Measurements from ENCODE around the gene CLN3.
A peak's percentile ranks its signal among the peaks of the same experiment; 100 is the strongest.

Gene CLN3

GRCh38 chr16:28491970-28492474 is at the start of gene CLN3:
Gene CLN3 (minus strand): TSS chr16:28492074. CDS start chr16:28491759, 315 bp downstream.
- no peak for TF ChIP-seq CTCF (IDR thresholded peaks at IDR 0.05; ENCODE audit: extremely low read depth, missing control alignments)

GRCh38 chr16:28540346-28540745 is 48.5 kb upstream of the CLN3 start:
- no peak for TF ChIP-seq CTCF (IDR thresholded peaks at IDR 0.05; ENCODE audit: extremely low read depth, missing control alignments)
- no peak for DNase-seq (ENCODE audit: low spot score)

More at GRCh38 chr16:28491970-28492474, at the start of gene CLN3:
- DNase-seq (ENCODE audit: low spot score), result peak; percentile 89

- DNase-seq (ENCODE audit: low spot score), result no peak
- no peak for TF ChIP-seq CTCF (IDR thresholded peaks at IDR 0.05; ENCODE audit: extremely low read depth, missing control alignments)
Measured at GRCh38 chr16:28538733-28539596, 47.1 kb upstream of the CLN3 start, which contains the start of gene NUPR1. Gene NUPR1 (minus strand): TSS chr16:28538974. CDS start chr16:28538907, 67 bp downstream.

- no peak for TF ChIP-seq CTCF (IDR thresholded peaks at IDR 0.05; ENCODE audit: extremely low read depth, missing control alignments)
- no peak for DNase-seq (ENCODE audit: low spot score)
Measured at GRCh38 chr16:28537964-28538732, 46.3 kb upstream of the CLN3 start.

GRCh38 chr16:28537076-28537475 is 45.2 kb upstream of the CLN3 start:
- DNase-seq (ENCODE audit: low spot score), result no peak

GRCh38 chr16:28534542-28535373 is 42.9 kb upstream of the CLN3 start:
- TF ChIP-seq CTCF (IDR thresholded peaks at IDR 0.05; ENCODE audit: extremely low read depth, missing control alignments), result no peak
- DNase-seq (ENCODE audit: low spot score), result no peak

More at GRCh38 chr16:28537076-28537475, 45.2 kb upstream of the CLN3 start:
- no peak for TF ChIP-seq CTCF (IDR thresholded peaks at IDR 0.05; ENCODE audit: extremely low read depth, missing control alignments)

Measured in GM20000 (cell line).